GM21528 (cell line): Measurements from ENCODE around the gene TTLL10.

Source experiments
- ATAC-seq: cut with Tn5 transposase; IDR thresholded peaks from one replicate; pipeline ENCODE4 v1.9.1; 2021; ENCODE audit warnings: mild to moderate bottlenecking, moderate library complexity; ENCODE audit not compliant: unreplicated experiment, low FRiP score

TTLL10 gene

GRCh38 chr1:1203561-1204424, 30.1 kb downstream of the TTLL10 start:
- no peak for ATAC-seq

- no peak for ATAC-seq
These were observed 30.8 kb downstream of the TTLL10 start for GRCh38 chr1:1204425-1204920.

GRCh38 chr1:1204998-1205768, 31.5 kb downstream of the TTLL10 start:
- no peak for ATAC-seq

GRCh38 chr1:1205769-1206375, 32.2 kb downstream of the TTLL10 start:
- ATAC-seq, result no peak

GRCh38 chr1:1206376-1206965, 32.8 kb downstream of the TTLL10 start, which contains the start of gene TNFRSF18:
Gene TNFRSF18 (minus strand): TSS chr1:1206592. CDS start chr1:1206571, 21 bp downstream.
- ATAC-seq, result no peak

- ATAC-seq, result no peak
These were observed 33.4 kb downstream of the TTLL10 start for GRCh38 chr1:1206966-1207531.

- no peak for ATAC-seq
These were observed 33.9 kb downstream of the TTLL10 start for GRCh38 chr1:1207571-1207892.

- no peak for ATAC-seq
These were observed 35.2 kb downstream of the TTLL10 start for GRCh38 chr1:1208713-1209433.

GRCh38 chr1:1210726-1211540, 37.3 kb downstream of the TTLL10 start:
- no peak for ATAC-seq

GRCh38 chr1:1211541-1212441, 38.1 kb downstream of the TTLL10 start:
- no peak for ATAC-seq

- ATAC-seq, result no peak
These were observed 39.2 kb downstream of the TTLL10 start for GRCh38 chr1:1212780-1213344.

GRCh38 chr1:1213345-1214265, 39.9 kb downstream of the TTLL10 start, which contains the start of gene TNFRSF4:
Gene TNFRSF4 (minus strand): TSS chr1:1214153. CDS start chr1:1214127, 26 bp downstream.
- ATAC-seq, result no peak

- no peak for ATAC-seq
These were observed 41.5 kb downstream of the TTLL10 start for GRCh38 chr1:1215080-1215676.

GRCh38 chr1:1215881-1216605, 42.4 kb downstream of the TTLL10 start:
- ATAC-seq, result no peak
